OCI-LY3 (cell line): Measurements from ENCODE around the gene ACSF2.

Experiments
- H2AFZ ChIP-seq: fragments of 200-600, 300-600 bp; shearing (Covaris generic); 2 replicates; pipeline ENCODE4 v1.6.0; 2014; ENCODE audit warnings: antibody characterized with exemption, low read depth, low read length
- H3K27ac ChIP-seq: fragments of 200-600, 300-600 bp; sonication (generic); 2 replicates; pipeline ENCODE4 v1.5.1; 2014; ENCODE audit warnings: mild to moderate bottlenecking, low read length, moderate library complexity, mixed read lengths
- H3K27me3 ChIP-seq: fragments of 200-600, 300-600 bp; sonication (generic); 2 replicates; pipeline ENCODE4 v1.6.1; 2014; ENCODE audit warnings: low read depth, low read length, mixed read lengths
- H3K36me3 ChIP-seq: fragments of 200-600, 300-600 bp; sonication (generic); replicated peaks from 2 replicates; pipeline ENCODE3; 2014; ENCODE audit warnings: low read depth, low read length, mixed read lengths
- H3K4me1 ChIP-seq: fragments of 300-600, 200-600 bp; sonication (generic); 2 replicates; pipeline ENCODE4 v1.6.1; 2014; ENCODE audit warnings: low read length, mixed read lengths
- H3K4me2 ChIP-seq: fragments of 200-600, 300-600 bp; sonication (generic); 2 replicates; pipeline ENCODE4 v1.6.1; 2014; ENCODE audit warnings: low read length, mixed read lengths
- H3K4me3 ChIP-seq: fragments of 300-600, 200-600 bp; sonication (generic); 2 replicates; pipeline ENCODE4 v1.5.1; 2014; ENCODE audit warnings: antibody characterized with exemption, mild to moderate bottlenecking, low read length, moderate library complexity
- H3K79me2 ChIP-seq: fragments of 300-600, 200-600 bp; shearing (Covaris generic); 2 replicates; pipeline ENCODE4 v1.6.1; 2014; ENCODE audit warnings: mild to moderate bottlenecking, low read length, mixed read lengths
- H3K9ac ChIP-seq: fragments of 300-600, 200-600 bp; shearing (Covaris generic); 2 replicates; pipeline ENCODE4 v1.6.0; 2014; ENCODE audit warnings: mild to moderate bottlenecking, low read length, moderate library complexity
- H3K9me3 ChIP-seq: fragments of 200-600, 300-600 bp; shearing (Covaris generic); 2 replicates; pipeline ENCODE4 v1.6.1; 2014; ENCODE audit warnings: low read length, mixed read lengths; ENCODE audit not compliant: insufficient read depth
- H4K20me1 ChIP-seq: fragments of 200-600, 300-600 bp; sonication (generic); 2 replicates; pipeline ENCODE4 v1.6.1; 2016; ENCODE audit warnings: low read length, mixed read lengths; ENCODE audit not compliant: insufficient read depth
- CTCF ChIP-seq: fragments of 200-600, 300-600 bp; sonication (generic); IDR thresholded peaks from 2 replicates; pipeline ENCODE4 v1.5.1; 2014; ENCODE audit warnings: antibody characterized with exemption, low read length, low read depth
- EZH2phosphoT487 ChIP-seq: fragments of 200-600 bp; shearing (Covaris generic); IDR thresholded peaks from 2 replicates; pipeline ENCODE4 v1.6.1; 2018; ENCODE audit warnings: antibody characterized with exemption, mixed run types, low read depth

The ACSF2 gene

DNA sequence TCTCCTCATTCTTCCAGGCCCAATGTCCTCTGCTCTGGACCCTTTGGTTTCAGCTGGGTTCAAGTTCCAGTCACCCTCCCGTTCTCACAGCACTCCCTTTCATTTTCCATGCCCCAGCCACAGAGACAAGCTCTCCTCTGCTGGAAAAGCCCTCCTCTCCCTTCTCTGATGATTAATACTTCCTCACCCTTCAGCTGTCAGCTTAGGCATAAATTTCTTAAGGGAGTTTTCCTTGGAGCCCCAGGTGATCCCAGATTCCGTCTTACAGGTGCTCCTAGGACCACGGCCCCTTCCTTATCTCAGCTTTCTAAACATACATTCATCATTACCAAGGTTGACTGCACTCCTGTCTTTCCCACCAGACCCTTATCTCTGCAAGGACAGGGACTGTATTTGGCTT lies 32.3 kb downstream of the ACSF2 start:
- H3K9ac ChIP-seq: no peak overlapping the region
- H3K27ac ChIP-seq: no peak overlapping the region
- H3K79me2 ChIP-seq: no peaks in the 10 kb centered on the region
- H3K27me3 ChIP-seq: no peaks in the 10 kb centered on the region
- H3K4me3 ChIP-seq: no peak overlapping the region
- no peak for TF ChIP-seq CTCF
- TF ChIP-seq EZH2phosphoT487: no peak
- H3K4me1 ChIP-seq: 0 out of 2 replicates have a peak, but pooled peaks cover 8% of the 10 kb centered on the region
- no peak overlapping the region for H2AFZ ChIP-seq
- H3K36me3 ChIP-seq: no peaks in the 10 kb centered on the region
- no peaks in the 10 kb centered on the region for H4K20me1 ChIP-seq
- no peak overlapping the region for H3K4me2 ChIP-seq
- H3K9me3 ChIP-seq: no peaks in the 10 kb centered on the region

GRCh38 chr17:50458701-50459676 lies 33.0 kb downstream of the ACSF2 start:
- Histone ChIP-seq H3K27me3 (no peaks in the 10 kb centered on the region), H3K36me3 (no peaks in the 10 kb centered on the region), H4K20me1 (no peaks in the 10 kb centered on the region), H3K4me2 (no peak overlapping the region), H3K4me3 (no peak overlapping the region), H3K9me3 (no peaks in the 10 kb centered on the region), H3K27ac (no peak overlapping the region), H2AFZ (no peak overlapping the region), H3K9ac (no peak overlapping the region), H3K79me2 (no peaks in the 10 kb centered on the region), H3K4me1 (0 out of 2 replicates have a peak, but pooled peaks cover 8% of the 10 kb centered on the region)
- TF ChIP-seq CTCF (no peak), EZH2phosphoT487 (no peak)

- Histone ChIP-seq H3K9me3 (no peaks in the 10 kb centered on the region), H3K9ac (no peak overlapping the region), H4K20me1 (no peaks in the 10 kb centered on the region), H3K27me3 (no peaks in the 10 kb centered on the region), H3K79me2 (no peaks in the 10 kb centered on the region), H3K4me1 (peaks cover 15% of the 10 kb centered on the region; the same call in 1 of the 2 replicates), H3K36me3 (no peaks in the 10 kb centered on the region), H2AFZ (no peak overlapping the region), H3K4me3 (no peak overlapping the region), H3K4me2 (no peak overlapping the region), H3K27ac (no peak overlapping the region)
- no peak for TF ChIP-seq EZH2phosphoT487
- TF ChIP-seq CTCF: no peak
Measured at GRCh38 chr17:50459756-50460155, 33.7 kb downstream of the ACSF2 start.

DNA sequence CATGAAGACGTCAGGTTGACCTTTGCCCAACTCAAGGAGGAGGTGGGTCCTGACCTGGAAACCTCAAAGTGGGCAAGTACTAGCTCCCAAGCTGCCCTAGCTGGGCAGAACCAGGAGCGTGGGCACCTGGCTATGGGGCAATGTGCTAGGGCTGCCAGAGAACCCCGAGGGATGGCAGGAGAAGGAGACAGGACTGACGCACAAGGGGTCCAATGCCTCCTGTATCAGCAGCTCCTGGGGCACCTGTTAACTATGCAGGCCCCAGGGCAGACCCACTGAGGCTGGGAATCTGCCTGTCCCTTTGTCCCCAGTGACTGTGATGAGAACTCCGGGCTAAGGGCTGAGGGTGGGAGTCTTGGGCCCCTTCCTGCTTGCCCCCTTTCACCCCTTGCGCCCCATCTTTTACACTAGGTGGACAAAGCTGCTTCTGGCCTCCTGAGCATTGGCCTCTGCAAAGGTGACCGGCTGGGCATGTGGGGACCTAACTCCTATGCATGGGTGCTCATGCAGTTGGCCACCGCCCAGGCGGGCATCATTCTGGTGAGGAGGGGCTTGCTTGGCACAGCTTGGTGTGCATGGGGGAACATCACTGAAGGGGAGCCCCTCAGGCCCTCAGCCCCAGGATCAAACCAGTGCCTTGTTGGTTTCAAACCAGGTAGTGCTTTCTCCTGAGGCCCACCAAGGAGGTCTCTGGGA lies 35.0 kb downstream of the ACSF2 start:
- Histone ChIP-seq H3K4me3 (no peak overlapping the region), H3K27ac (no peak overlapping the region), H3K79me2 (no peaks in the 10 kb centered on the region), H2AFZ (no peak overlapping the region), H3K36me3 (no peaks in the 10 kb centered on the region), H3K9me3 (no peaks in the 10 kb centered on the region), H3K27me3 (no peaks in the 10 kb centered on the region), H3K4me2 (no peak overlapping the region), H4K20me1 (no peaks in the 10 kb centered on the region), H3K4me1 (peaks cover 15% of the 10 kb centered on the region; the same call in 1 of the 2 replicates), H3K9ac (no peak overlapping the region)
- TF ChIP-seq CTCF (no peak), EZH2phosphoT487 (no peak)
